Neural cell (in vitro differentiated cells): ENCODE results near the gene SLC12A1. TPM values are rescaled to one million over a fixed set of nuclear protein-coding genes. Genes with fewer than 3 reads are reported as not detected.

Experiments used
- H2AFZ ChIP-seq: fragments of 200-600, 300-800 bp; sonication (generic), shearing (Covaris generic); 2 replicates; pipeline ENCODE4 v1.6.0; 2014; ENCODE audit warnings: low read depth, mild to moderate bottlenecking, antibody characterized with exemption, low read length, moderate library complexity
- H3F3A ChIP-seq: fragments of 200-600 bp; shearing (Covaris generic); 2 replicates; pipeline ENCODE4 v1.6.1; 2016; ENCODE audit warnings: mild to moderate bottlenecking, moderate library complexity, mixed read lengths, antibody characterized with exemption, low read length; ENCODE audit not compliant: insufficient read depth, poor library complexity, severe bottlenecking
- H3K27ac ChIP-seq: fragments of 200-600, 300-800 bp; sonication (generic), shearing (Covaris generic); 2 replicates; pipeline ENCODE4 v1.5.1; 2014; ENCODE audit warnings: mild to moderate bottlenecking, low read length, moderate library complexity
- H3K27me3 ChIP-seq: fragments of 300-800, 200-600 bp; sonication (generic), shearing (Covaris generic); 2 replicates; pipeline ENCODE4 v1.6.0; 2014; ENCODE audit warnings: mild to moderate bottlenecking, low read depth, low read length, moderate library complexity; ENCODE audit not compliant: insufficient read depth
- H3K36me3 ChIP-seq: fragments of 300-800, 200-600 bp; sonication (generic), shearing (Covaris generic); 2 replicates; pipeline ENCODE4 v1.5.1; 2014; ENCODE audit warnings: mild to moderate bottlenecking, antibody characterized with exemption, low read length, moderate library complexity; ENCODE audit not compliant: insufficient read depth
- H3K4me2 ChIP-seq: fragments of 300-800, 200-600 bp; sonication (generic), shearing (Covaris generic); 2 replicates; pipeline ENCODE4 v1.6.0; 2014; ENCODE audit warnings: mild to moderate bottlenecking, low read length
- H3K4me3 ChIP-seq: fragments of 300-800, 200-600 bp; sonication (generic), shearing (Covaris generic); 2 replicates; pipeline ENCODE4 v1.5.1; 2014; ENCODE audit warnings: mild to moderate bottlenecking, low read length, moderate library complexity
- H3K79me2 ChIP-seq: fragments of 200-600 bp; shearing (Covaris generic); replicated peaks from 2 replicates; pipeline ENCODE4 v1.6.0; 2014; ENCODE audit warnings: mild to moderate bottlenecking, low read length, moderate library complexity; ENCODE audit not compliant: insufficient read depth
- H3K9ac ChIP-seq: fragments of 300-800, 200-600 bp; sonication (generic), shearing (Covaris generic); 2 replicates; pipeline ENCODE4 v1.6.1; 2016; ENCODE audit warnings: mild to moderate bottlenecking, low read length, mixed read lengths
- H3K9me2 ChIP-seq: fragments of 200-600 bp; shearing (Covaris generic); 2 replicates; pipeline ENCODE4 v1.6.1; 2016; ENCODE audit warnings: mild to moderate bottlenecking, low read length, mixed read lengths; ENCODE audit not compliant: insufficient read depth
- H3K9me3 ChIP-seq: fragments of 200-600, 300-800 bp; sonication (generic), shearing (Covaris generic); 2 replicates; pipeline ENCODE4 v1.6.1; 2016; ENCODE audit warnings: mild to moderate bottlenecking, mixed run types, low read length, moderate library complexity, mixed read lengths
- H4K20me1 ChIP-seq: fragments of 200-600 bp; shearing (Covaris generic); 2 replicates; pipeline ENCODE4 v1.6.1; 2016; ENCODE audit warnings: mild to moderate bottlenecking, mixed run types; ENCODE audit not compliant: insufficient read depth
- CTCF ChIP-seq: fragments of 450-650 bp; IDR thresholded peaks from 2 replicates; pipeline ENCODE4 v1.5.1; 2014; ENCODE audit warnings: antibody characterized with exemption, mild to moderate bottlenecking, moderate library complexity; ENCODE audit not compliant: poor library complexity, severe bottlenecking
- EP300 ChIP-seq: fragments of 450-650 bp; conservative IDR thresholded peaks from 2 replicates; pipeline ENCODE4 v1.6.1; 2014; ENCODE audit warnings: antibody characterized with exemption, mild to moderate bottlenecking, moderate library complexity; ENCODE audit not compliant: poor library complexity, severe bottlenecking
- EZH2 ChIP-seq: fragments of 200-600, 300-800 bp; shearing (Covaris generic), sonication (generic); IDR thresholded peaks from 2 replicates; pipeline ENCODE4 v1.6.1; 2014; ENCODE audit warnings: antibody characterized with exemption, low read length, borderline replicate concordance, mild to moderate bottlenecking; ENCODE audit not compliant: insufficient read depth, poor library complexity, severe bottlenecking
- MXI1 ChIP-seq: fragments of 450-650 bp; conservative IDR thresholded peaks from 2 replicates; pipeline ENCODE4 v1.6.1; 2014; ENCODE audit warnings: antibody characterized with exemption, mild to moderate bottlenecking; ENCODE audit not compliant: poor library complexity, severe bottlenecking
- POLR2AphosphoS5 ChIP-seq: IDR thresholded peaks from 2 replicates; pipeline ENCODE4 v1.6.1; 2012
- RAD21 ChIP-seq: fragments of 450-650 bp; conservative IDR thresholded peaks from 2 replicates; pipeline ENCODE4 v1.6.1; 2014; ENCODE audit warnings: antibody characterized with exemption, mild to moderate bottlenecking, moderate library complexity
- SMC3 ChIP-seq: fragments of 450-650 bp; conservative IDR thresholded peaks from 2 replicates; pipeline ENCODE4 v1.6.1; 2014; ENCODE audit warnings: antibody characterized with exemption, mild to moderate bottlenecking, moderate library complexity; ENCODE audit not compliant: poor library complexity
- TAF1 ChIP-seq: IDR thresholded peaks from 2 replicates; pipeline ENCODE4 v1.6.1; 2012; ENCODE audit warnings: low read depth
- polyA plus RNA-seq: library from polyadenylated mRNA; depleted of rRNA; stranded (reverse); fragments of >200 nt; gene quantifications from 2 replicates; pipeline ENCODE4 v1.2.3, GENCODE V29; 2014
- small RNA-seq, 3 experiments: library from RNA; depleted of rRNA; stranded (forward); fragments of <200 nt; gene quantifications; one replicate each; pipeline ENCODE3, GENCODE V24; 2012
- TF ChIP-seq, protein P1 (sequence below): IDR thresholded peaks from 2 replicates; pipeline ENCODE4 v1.6.1; 2012; ENCODE audit warnings: borderline replicate concordance

SLC12A1 gene
- polyA plus RNA-seq, 1 donor from 2014 or later, result 0.67 TPM

DNA sequence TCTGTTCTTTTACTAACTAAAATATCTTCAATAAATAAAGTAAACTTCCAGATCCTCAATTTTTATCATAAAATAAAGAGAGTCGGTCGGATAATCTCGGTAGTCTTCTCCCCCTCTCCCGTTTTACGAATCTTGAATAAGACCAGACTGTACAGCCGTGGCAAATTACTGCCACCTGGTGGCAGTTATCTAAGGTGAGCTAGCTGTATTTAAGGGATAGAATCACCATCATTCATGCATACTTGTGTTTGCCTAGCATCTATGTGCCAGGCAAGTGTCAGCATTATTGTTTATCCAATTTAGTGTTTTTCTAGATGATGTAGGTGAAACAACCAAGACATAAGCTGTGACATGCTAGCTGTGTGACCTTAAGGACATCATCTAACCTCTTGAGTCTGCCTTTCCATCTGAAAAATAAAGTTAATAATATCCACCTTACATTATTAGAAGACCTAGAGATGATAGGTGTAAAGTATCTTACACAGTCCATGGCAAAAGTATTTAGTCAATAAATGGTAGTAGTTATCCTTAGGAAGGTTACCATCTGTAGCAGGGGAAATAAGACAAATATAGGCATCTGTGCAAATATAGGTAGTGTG lies 146.5 kb downstream of the SLC12A1 start:
- Histone ChIP-seq H3K9ac (no peak overlapping the region), H3K36me3 (no peaks in the 10 kb centered on the region), H3K4me2 (no peak overlapping the region), H3K9me3 (no peaks in the 10 kb centered on the region), H3K9me2 (no peaks in the 10 kb centered on the region), H3K27me3 (no peaks in the 10 kb centered on the region), H2AFZ (no peak overlapping the region), H3K79me2 (no peaks in the 10 kb centered on the region), H3F3A (no peaks in the 10 kb centered on the region), H4K20me1 (no peaks in the 10 kb centered on the region), H3K4me3 (no peak overlapping the region), H3K27ac (no peak overlapping the region)
- TF ChIP-seq, protein P1, sequence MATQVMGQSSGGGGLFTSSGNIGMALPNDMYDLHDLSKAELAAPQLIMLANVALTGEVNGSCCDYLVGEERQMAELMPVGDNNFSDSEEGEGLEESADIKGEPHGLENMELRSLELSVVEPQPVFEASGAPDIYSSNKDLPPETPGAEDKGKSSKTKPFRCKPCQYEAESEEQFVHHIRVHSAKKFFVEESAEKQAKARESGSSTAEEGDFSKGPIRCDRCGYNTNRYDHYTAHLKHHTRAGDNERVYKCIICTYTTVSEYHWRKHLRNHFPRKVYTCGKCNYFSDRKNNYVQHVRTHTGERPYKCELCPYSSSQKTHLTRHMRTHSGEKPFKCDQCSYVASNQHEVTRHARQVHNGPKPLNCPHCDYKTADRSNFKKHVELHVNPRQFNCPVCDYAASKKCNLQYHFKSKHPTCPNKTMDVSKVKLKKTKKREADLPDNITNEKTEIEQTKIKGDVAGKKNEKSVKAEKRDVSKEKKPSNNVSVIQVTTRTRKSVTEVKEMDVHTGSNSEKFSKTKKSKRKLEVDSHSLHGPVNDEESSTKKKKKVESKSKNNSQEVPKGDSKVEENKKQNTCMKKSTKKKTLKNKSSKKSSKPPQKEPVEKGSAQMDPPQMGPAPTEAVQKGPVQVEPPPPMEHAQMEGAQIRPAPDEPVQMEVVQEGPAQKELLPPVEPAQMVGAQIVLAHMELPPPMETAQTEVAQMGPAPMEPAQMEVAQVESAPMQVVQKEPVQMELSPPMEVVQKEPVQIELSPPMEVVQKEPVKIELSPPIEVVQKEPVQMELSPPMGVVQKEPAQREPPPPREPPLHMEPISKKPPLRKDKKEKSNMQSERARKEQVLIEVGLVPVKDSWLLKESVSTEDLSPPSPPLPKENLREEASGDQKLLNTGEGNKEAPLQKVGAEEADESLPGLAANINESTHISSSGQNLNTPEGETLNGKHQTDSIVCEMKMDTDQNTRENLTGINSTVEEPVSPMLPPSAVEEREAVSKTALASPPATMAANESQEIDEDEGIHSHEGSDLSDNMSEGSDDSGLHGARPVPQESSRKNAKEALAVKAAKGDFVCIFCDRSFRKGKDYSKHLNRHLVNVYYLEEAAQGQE, result no peak
- peak; percentile 74 for TF ChIP-seq CTCF
- TF ChIP-seq POLR2AphosphoS5, result no peak
- TF ChIP-seq EZH2, result no peak
- peak; percentile 76 for TF ChIP-seq SMC3
- no peak for TF ChIP-seq MXI1
- no peak for TF ChIP-seq EP300
- TF ChIP-seq RAD21, result peak; percentile 73
- no peak for TF ChIP-seq TAF1

Small RNAs within 50 kb of the gene (small RNA-seq; reads per million reads assigned to genes)
- gene RF00019, result 0 to 1.2 (median 0) reads per million in 3 experiments

Other genes starting within 250 kb of the SLC12A1 start
- 0.76 and 0.78 TPM in 2 replicates for gene SLC24A5, start 85.3 kb upstream of the SLC12A1 start, polyA plus RNA-seq
- gene MYEF2, start 28.0 kb upstream of the SLC12A1 start, polyA plus RNA-seq, result 157 and 176 TPM in 2 replicates
- gene CTXN2, start 14.6 kb upstream of the SLC12A1 start, polyA plus RNA-seq, result 0.54 and 0.69 TPM in 2 replicates
- gene DUT, start 125.1 kb downstream of the SLC12A1 start, polyA plus RNA-seq, result 198 and 263 TPM in 2 replicates